Measurements from ENCODE around the gene ZSCAN12. TPM values are rescaled to one million over a fixed set of nuclear protein-coding genes. Genes with fewer than 3 reads are reported as not detected.

The ZSCAN12 gene
- total and polyA plus RNA-seq, 12 donors: 1.2 to 3.5 (median 2.6) TPM

DNA sequence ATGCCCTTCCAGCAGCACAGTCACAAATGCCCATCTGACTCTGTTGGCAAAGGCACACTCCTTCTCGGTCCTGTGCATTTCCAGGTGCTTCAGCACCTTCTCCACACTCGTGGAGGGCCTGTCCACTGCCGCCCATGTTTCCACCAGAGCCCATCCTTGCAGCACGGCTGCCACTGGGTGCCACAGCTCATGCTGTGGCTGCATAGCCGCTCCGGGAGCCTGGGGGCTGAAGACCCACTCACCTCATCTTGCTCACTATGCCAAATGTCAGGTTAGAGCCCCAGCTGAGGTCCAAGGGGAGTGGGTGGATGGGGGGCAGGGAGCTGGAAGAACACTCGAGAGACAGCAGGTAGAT is 42.9 kb downstream of the ZSCAN12 start:
- TF ChIP-seq, protein P1, sequence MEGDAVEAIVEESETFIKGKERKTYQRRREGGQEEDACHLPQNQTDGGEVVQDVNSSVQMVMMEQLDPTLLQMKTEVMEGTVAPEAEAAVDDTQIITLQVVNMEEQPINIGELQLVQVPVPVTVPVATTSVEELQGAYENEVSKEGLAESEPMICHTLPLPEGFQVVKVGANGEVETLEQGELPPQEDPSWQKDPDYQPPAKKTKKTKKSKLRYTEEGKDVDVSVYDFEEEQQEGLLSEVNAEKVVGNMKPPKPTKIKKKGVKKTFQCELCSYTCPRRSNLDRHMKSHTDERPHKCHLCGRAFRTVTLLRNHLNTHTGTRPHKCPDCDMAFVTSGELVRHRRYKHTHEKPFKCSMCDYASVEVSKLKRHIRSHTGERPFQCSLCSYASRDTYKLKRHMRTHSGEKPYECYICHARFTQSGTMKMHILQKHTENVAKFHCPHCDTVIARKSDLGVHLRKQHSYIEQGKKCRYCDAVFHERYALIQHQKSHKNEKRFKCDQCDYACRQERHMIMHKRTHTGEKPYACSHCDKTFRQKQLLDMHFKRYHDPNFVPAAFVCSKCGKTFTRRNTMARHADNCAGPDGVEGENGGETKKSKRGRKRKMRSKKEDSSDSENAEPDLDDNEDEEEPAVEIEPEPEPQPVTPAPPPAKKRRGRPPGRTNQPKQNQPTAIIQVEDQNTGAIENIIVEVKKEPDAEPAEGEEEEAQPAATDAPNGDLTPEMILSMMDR (IDR thresholded peaks at IDR 0.05): no peak
- H3K9me3 ChIP-seq: no peaks in the 10 kb centered on the region
- H3K4me3 ChIP-seq: peak overlapping the region in 4 of 10 donors; percentile 64 to 90 (median 72)
- peaks cover 0 to 27% (median 6%) of the 10 kb centered on the region in 9 donors for H3K36me3 ChIP-seq
- no peak for DNase-seq
- H3K27ac ChIP-seq: peak overlapping the region in 8 of 10 donors; percentile 74 to 94 (median 86)
- intact Hi-C loops (cut with DNase I): loop anchor here (1.0 to 10.0 kb wide), 13 partner anchors 76 to 452 kb away; partner anchors contain the start of genes ZSCAN9 (in 3 of the 10), ZSCAN26 (in 2 of the 10), NKAPL (in 1 of the 10) and PGBD1 (in 1 of the 10)
- peaks cover 9 to 29% (median 24%) of the 10 kb centered on the region in 9 donors for H3K4me1 ChIP-seq
- WGBS, 2 donors: 69 to 71% methylated on average over 7 of the region's 7 CpGs
- H3K27me3 ChIP-seq: no peaks in the 10 kb centered on the region
- ATAC-seq: peak in 1 of 8 donors; percentile 20

DNA sequence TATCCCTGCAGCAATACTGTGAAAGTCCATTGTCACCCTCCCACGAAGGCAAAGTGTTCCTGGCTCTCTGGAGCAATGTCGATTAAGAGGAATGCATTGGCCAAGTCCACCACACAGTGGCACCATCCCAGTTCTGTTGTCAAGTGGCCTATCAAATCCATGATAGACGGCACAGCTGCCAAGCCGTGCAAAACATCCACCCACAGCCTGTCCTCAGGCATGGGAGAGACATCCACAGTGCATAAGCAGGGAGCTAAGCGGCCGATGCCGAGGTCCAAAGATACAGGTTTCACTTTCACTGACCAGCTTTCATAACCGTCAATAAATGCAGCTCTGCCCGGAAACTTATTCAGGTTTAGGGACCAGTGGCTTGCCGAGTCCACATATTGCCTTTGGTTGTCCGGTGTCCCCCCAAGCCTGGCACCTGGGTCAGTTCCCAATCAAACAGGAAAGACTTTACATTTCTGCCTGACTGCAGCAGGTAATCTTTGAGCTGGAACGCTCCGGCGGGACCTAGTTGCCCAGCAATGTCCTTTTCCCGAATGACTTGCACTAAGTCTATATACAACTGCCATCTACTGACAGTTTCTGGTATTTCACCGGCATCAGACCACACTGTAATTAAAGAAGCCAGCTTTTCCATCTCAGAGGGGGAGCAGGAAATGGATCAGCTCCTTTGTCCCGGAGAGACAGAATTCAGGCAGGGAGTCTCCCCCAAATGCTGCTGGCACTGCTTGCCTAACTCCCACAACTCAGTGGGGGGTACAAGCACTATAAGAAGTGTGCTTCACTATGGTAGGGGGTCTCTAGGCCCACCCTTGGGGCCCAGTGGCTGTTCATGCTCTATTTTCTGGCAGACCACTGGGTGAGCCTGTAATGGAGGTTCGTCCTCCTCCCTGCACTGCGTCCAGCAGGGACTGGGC is 43.5 kb downstream of the ZSCAN12 start:
- peak; percentile 85 to 93 (median 90) for ATAC-seq
- H3K9me3 ChIP-seq: no peaks in the 10 kb centered on the region
- intact Hi-C loops (cut with DNase I): loop anchor here (1.0 to 10.0 kb wide), 13 partner anchors 75 to 451 kb away; partner anchors contain the start of genes ZSCAN9 (in 3 of the 10), ZSCAN26 (in 2 of the 10), NKAPL (in 1 of the 10) and PGBD1 (in 1 of the 10)

DNA sequence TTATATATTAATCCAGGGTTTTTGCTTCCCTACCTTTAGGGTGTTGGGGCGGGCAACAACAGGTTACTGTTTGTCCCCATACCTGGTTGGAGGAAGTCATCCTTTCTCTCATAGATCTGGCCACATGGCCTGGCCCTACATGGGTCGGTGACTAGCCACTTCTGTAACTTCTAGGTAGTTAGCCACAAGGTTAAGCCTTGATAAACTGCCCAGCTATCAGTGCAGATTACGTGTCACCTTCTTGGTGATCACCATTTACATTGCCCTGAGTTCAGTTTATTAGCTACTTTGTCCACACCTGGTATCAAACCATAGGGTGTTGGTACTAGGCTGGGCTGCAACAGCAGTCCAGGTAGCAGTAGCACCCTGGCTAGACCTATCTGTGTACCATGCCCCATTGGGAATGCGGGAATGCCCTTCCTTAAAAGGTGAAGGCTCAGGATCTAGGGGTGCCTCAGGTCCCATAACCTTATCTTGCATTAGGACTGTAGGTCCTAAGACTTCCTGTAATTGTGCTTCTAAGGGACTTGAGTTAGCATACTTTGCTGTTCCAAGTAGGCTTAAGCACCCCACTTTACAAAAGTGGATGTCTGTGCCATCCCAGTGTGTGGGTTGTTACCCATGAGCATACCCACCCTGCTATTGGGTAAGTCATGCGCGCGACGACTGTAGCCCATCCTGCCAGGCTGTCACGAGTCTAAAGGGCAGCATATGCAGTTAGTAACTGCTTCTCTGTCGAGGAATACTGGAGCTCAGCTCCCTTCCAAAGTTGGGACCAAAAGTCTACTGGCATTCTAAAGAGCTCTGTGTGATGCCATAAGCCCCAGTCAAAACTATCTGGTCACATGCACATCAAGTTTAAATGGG is 44.6 kb downstream of the ZSCAN12 start:
- Histone ChIP-seq H3K4me3 (peak overlapping the region in 8 of 10 donors; percentile 51 to 90 (median 65)), H3K27ac (peak overlapping the region; percentile 68 to 94 (median 84)), H3K27me3 (no peaks in the 10 kb centered on the region), H3K4me1 (peaks cover 9 to 45% (median 35%) of the 10 kb centered on the region in 9 donors), H3K36me3 (peaks cover 0 to 10% (median under 1%) of the 10 kb centered on the region in 9 donors), H3K9me3 (no peaks in the 10 kb centered on the region)
- 88 to 91% methylated on average over 10 of the region's 10 CpGs for WGBS, 2 donors
- intact Hi-C loops (cut with DNase I): loop anchor here in 9 of 10 donors (2.0 to 10.0 kb wide), 11 partner anchors 88 to 450 kb away; partner anchors contain the start of genes ZSCAN26 (in 4 of the 9), ZSCAN9 (in 3 of the 9), NKAPL (in 1 of the 9) and ZKSCAN4 (in 1 of the 9)
- ATAC-seq (no peak), DNase-seq (no peak)
- TF ChIP-seq, protein P1 (IDR thresholded peaks at IDR 0.05): no peak

More for the DNA sequence above, 43.5 kb downstream of the ZSCAN12 start:
- Histone ChIP-seq H3K36me3 (peaks cover 0 to 21% (median 6%) of the 10 kb centered on the region in 9 donors), H3K27ac (peak overlapping the region; percentile 68 to 94 (median 84)), H3K4me1 (peaks cover 9 to 36% (median 30%) of the 10 kb centered on the region in 9 donors), H3K27me3 (no peaks in the 10 kb centered on the region), H3K4me3 (peak overlapping the region; percentile 50 to 90 (median 65))
- peak; percentile 63 to 90 for DNase-seq
- TF ChIP-seq, protein P1 (IDR thresholded peaks at IDR 0.05): peak; percentile 66 to 84 (median 79)
- 2% methylated on average over 19 of the region's 19 CpGs for WGBS, 2 donors
